HEK293 (cell line): ENCODE measurements around the gene OLFM1.

Source experiments
- BCL11A ChIP-seq: fragments of 450-650 bp; formaldehyde crosslinking; IDR thresholded peaks from 2 replicates; pipeline ENCODE4 v1.5.1; 2016; ENCODE audit warnings: low read depth, missing biosample characterization, missing genetic modification characterization
- HOXA7 ChIP-seq: sonication (generic); formaldehyde crosslinking; IDR thresholded peaks from 2 replicates; pipeline ENCODE4 v1.8.1; 2022; ENCODE audit warnings: missing genetic modification reagents, borderline replicate concordance
- PBX3 ChIP-seq: sonication (generic); formaldehyde crosslinking; IDR thresholded peaks from 2 replicates; pipeline ENCODE4 v1.8.1; 2022; ENCODE audit warnings: mild to moderate bottlenecking, moderate library complexity, missing genetic modification reagents
- REPIN1 ChIP-seq: fragments of 450-650 bp; formaldehyde crosslinking; IDR thresholded peaks from 2 replicates; pipeline ENCODE4 v1.5.1; 2017; ENCODE audit warnings: missing biosample characterization, missing genetic modification characterization, low read depth
- SCRT2 ChIP-seq: fragments of 450-650 bp; formaldehyde crosslinking; IDR thresholded peaks from 2 replicates; pipeline ENCODE4 v1.5.1; 2016; ENCODE audit warnings: missing biosample characterization, missing genetic modification characterization
- ZBTB20 ChIP-seq: fragments of 450-650 bp; formaldehyde crosslinking; IDR thresholded peaks from 2 replicates; pipeline ENCODE4 v1.5.1; 2016; ENCODE audit warnings: missing biosample characterization, missing genetic modification characterization
- ZBTB8A ChIP-seq: fragments of 450-650 bp; formaldehyde crosslinking; IDR thresholded peaks from 2 replicates; pipeline ENCODE4 v1.5.1; 2016; ENCODE audit warnings: missing biosample characterization, missing genetic modification characterization
- ZFHX2 ChIP-seq: fragments of 450-650 bp; formaldehyde crosslinking; conservative IDR thresholded peaks from 2 replicates; pipeline ENCODE4 v1.5.1; 2016; ENCODE audit warnings: missing biosample characterization, missing genetic modification characterization
- ZFP41 ChIP-seq: fragments of 450-650 bp; formaldehyde crosslinking; IDR thresholded peaks from 2 replicates; pipeline ENCODE4 v1.5.1; 2016; ENCODE audit warnings: missing biosample characterization, missing genetic modification characterization, borderline replicate concordance
- ZNF132 ChIP-seq: fragments of 450-650 bp; formaldehyde crosslinking; IDR thresholded peaks from 2 replicates; pipeline ENCODE4 v1.5.1; 2017; ENCODE audit warnings: missing biosample characterization, missing genetic modification characterization, borderline replicate concordance
- ZNF138 ChIP-seq: fragments of 450-650 bp; formaldehyde crosslinking; IDR thresholded peaks from 2 replicates; pipeline ENCODE4 v1.5.1; 2016; ENCODE audit warnings: missing biosample characterization, missing genetic modification characterization, borderline replicate concordance
- ZNF248 ChIP-seq: fragments of 450-650 bp; formaldehyde crosslinking; IDR thresholded peaks from 2 replicates; pipeline ENCODE4 v1.5.1; 2017; ENCODE audit warnings: missing biosample characterization, missing genetic modification characterization
- ZNF26 ChIP-seq: fragments of 450-650 bp; formaldehyde crosslinking; IDR thresholded peaks from 2 replicates; pipeline ENCODE4 v1.5.1; 2016; ENCODE audit warnings: missing biosample characterization, missing genetic modification characterization
- ZNF292 ChIP-seq: fragments of 450-650 bp; formaldehyde crosslinking; IDR thresholded peaks from 2 replicates; pipeline ENCODE4 v1.5.1; 2016; ENCODE audit warnings: low read depth, missing biosample characterization, missing genetic modification characterization, borderline replicate concordance
- ZNF350 ChIP-seq: fragments of 450-650 bp; formaldehyde crosslinking; IDR thresholded peaks from 2 replicates; pipeline ENCODE4 v1.5.0; 2017; ENCODE audit warnings: missing biosample characterization, mild to moderate bottlenecking, missing genetic modification characterization
- ZNF366 ChIP-seq: fragments of 450-650 bp; formaldehyde crosslinking; conservative IDR thresholded peaks from 2 replicates; pipeline ENCODE4 v1.5.1; 2016; ENCODE audit warnings: missing biosample characterization, missing genetic modification characterization
- ZNF394 ChIP-seq: fragments of 450-650 bp; formaldehyde crosslinking; IDR thresholded peaks from 2 replicates; pipeline ENCODE4 v1.5.1; 2016; ENCODE audit warnings: missing biosample characterization, missing genetic modification characterization, mild to moderate bottlenecking, moderate library complexity, borderline replicate concordance
- ZNF426 ChIP-seq: fragments of 450-650 bp; formaldehyde crosslinking; IDR thresholded peaks from 2 replicates; pipeline ENCODE4 v1.5.1; 2017; ENCODE audit warnings: missing biosample characterization, missing genetic modification characterization, mild to moderate bottlenecking, inconsistent platforms, moderate library complexity
- ZNF449 ChIP-seq: fragments of 450-650 bp; formaldehyde crosslinking; IDR thresholded peaks from 2 replicates; pipeline ENCODE4 v1.5.1; 2017; ENCODE audit warnings: missing biosample characterization, mild to moderate bottlenecking, missing genetic modification characterization, moderate library complexity
- ZNF48 ChIP-seq: fragments of 450-650 bp; formaldehyde crosslinking; IDR thresholded peaks from 2 replicates; pipeline ENCODE4 v1.5.1; 2016; ENCODE audit warnings: missing biosample characterization, missing genetic modification characterization
- ZNF513 ChIP-seq: fragments of 450-650 bp; IDR thresholded peaks from 2 replicates; pipeline ENCODE4 v1.5.1; 2018; ENCODE audit warnings: missing biosample characterization, missing genetic modification characterization
- ZNF677 ChIP-seq: fragments of 450-650 bp; IDR thresholded peaks from 2 replicates; pipeline ENCODE4 v1.5.0; 2018; ENCODE audit warnings: missing biosample characterization, mild to moderate bottlenecking, missing genetic modification characterization, moderate library complexity
- ZNF747 ChIP-seq: fragments of 450-650 bp; formaldehyde crosslinking; IDR thresholded peaks from 2 replicates; pipeline ENCODE4 v1.5.1; 2016; ENCODE audit warnings: missing biosample characterization, missing genetic modification characterization
- ZNF76 ChIP-seq: fragments of 450-650 bp; formaldehyde crosslinking; IDR thresholded peaks from 2 replicates; pipeline ENCODE4; 2016; ENCODE audit warnings: low read depth, missing biosample characterization, missing genetic modification characterization, borderline replicate concordance
- ZNF830 ChIP-seq: fragments of 450-650 bp; IDR thresholded peaks from 2 replicates; pipeline ENCODE4 v1.5.0; 2018; ENCODE audit warnings: missing biosample characterization, missing genetic modification characterization, low read depth, mild to moderate bottlenecking, moderate library complexity
- ZNF837 ChIP-seq: fragments of 450-650 bp; formaldehyde crosslinking; IDR thresholded peaks from 2 replicates; pipeline ENCODE4 v1.5.1; 2016; ENCODE audit warnings: missing biosample characterization, missing genetic modification characterization
- ZXDB ChIP-seq: fragments of 450-650 bp; formaldehyde crosslinking; IDR thresholded peaks from 2 replicates; pipeline ENCODE4 v1.5.1; 2016; ENCODE audit warnings: missing biosample characterization, missing genetic modification characterization
- TF ChIP-seq, protein P1 (sequence below): fragments of 450-650 bp; formaldehyde crosslinking; IDR thresholded peaks from 2 replicates; pipeline ENCODE4 v1.5.1; 2016; ENCODE audit warnings: missing biosample characterization, missing genetic modification characterization
- TF ChIP-seq, protein P2 (sequence below): fragments of 450-650 bp; formaldehyde crosslinking; IDR thresholded peaks from 2 replicates; pipeline ENCODE4 v1.5.1; 2016; ENCODE audit warnings: missing biosample characterization, missing genetic modification characterization

The OLFM1 gene

DNA sequence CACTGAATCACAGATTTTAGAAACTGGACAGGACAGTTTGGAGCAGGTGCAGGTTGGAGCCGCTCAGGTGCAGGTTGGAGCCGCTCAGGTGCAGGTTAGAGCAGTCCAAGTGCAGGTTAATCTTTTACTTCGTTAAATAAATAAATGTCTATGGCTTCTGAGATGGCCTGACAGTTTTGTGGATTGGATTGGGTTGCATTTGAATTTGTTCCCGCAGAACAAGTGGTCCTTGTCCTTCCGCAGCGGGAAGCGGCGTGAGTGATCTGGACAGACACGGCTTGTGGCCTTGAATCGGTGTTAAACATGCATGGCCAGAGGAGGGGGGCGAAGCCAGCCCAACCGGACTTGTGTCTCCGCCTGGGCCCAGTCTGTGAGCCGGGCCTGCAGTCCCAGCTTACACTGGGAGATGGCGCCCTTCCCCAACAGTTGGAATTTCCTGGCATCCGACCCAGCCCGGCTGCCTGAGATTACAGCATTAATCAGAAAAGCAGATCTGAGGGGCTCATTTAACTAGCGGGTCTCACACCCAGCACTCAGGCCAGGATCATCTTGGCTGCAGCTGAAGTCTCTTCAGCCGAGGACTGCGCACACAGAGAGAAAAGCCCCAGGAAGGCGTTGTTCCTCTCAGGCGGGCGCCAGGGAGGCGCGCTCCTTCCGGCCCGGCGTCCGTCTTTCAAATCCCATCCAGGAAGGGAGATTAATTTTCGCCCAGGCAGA is 1.5 kb upstream of the OLFM1 start (continued):
- TF ChIP-seq, protein P1, sequence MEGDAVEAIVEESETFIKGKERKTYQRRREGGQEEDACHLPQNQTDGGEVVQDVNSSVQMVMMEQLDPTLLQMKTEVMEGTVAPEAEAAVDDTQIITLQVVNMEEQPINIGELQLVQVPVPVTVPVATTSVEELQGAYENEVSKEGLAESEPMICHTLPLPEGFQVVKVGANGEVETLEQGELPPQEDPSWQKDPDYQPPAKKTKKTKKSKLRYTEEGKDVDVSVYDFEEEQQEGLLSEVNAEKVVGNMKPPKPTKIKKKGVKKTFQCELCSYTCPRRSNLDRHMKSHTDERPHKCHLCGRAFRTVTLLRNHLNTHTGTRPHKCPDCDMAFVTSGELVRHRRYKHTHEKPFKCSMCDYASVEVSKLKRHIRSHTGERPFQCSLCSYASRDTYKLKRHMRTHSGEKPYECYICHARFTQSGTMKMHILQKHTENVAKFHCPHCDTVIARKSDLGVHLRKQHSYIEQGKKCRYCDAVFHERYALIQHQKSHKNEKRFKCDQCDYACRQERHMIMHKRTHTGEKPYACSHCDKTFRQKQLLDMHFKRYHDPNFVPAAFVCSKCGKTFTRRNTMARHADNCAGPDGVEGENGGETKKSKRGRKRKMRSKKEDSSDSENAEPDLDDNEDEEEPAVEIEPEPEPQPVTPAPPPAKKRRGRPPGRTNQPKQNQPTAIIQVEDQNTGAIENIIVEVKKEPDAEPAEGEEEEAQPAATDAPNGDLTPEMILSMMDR: peak; percentile 89
- TF ChIP-seq ZNF48 (tag by site-specific recombination) (no peak), ZNF830 (no peak), ZNF76 (no peak), ZNF426 (tag by site-specific recombination) (no peak), ZNF677 (tag by site-specific recombination) (no peak), ZNF747 (tag by site-specific recombination) (no peak), ZFHX2 (tag by site-specific recombination) (no peak), ZBTB20 (tag by site-specific recombination) (no peak), ZNF26 (tag by site-specific recombination) (no peak), ZBTB8A (tag by site-specific recombination) (peak; percentile 74), ZNF132 (tag by site-specific recombination) (no peak), REPIN1 (no peak), ZNF394 (tag by site-specific recombination) (0 out of 2 replicates have a peak, but pooled peaks have one; percentile 13), BCL11A (tag by site-specific recombination) (no peak), HOXA7 (no peak), ZNF138 (tag by site-specific recombination) (no peak), ZNF366 (tag by site-specific recombination) (no peak), ZNF837 (no peak), SCRT2 (tag by site-specific recombination) (no peak), ZXDB (no peak), PBX3 (CRISPR knock-in tag) (no peak), ZNF449 (tag by site-specific recombination) (peak; percentile 94), ZNF292 (tag by site-specific recombination) (no peak), ZFP41 (tag by site-specific recombination) (no peak), ZNF513 (tag by site-specific recombination) (no peak), ZNF248 (tag by site-specific recombination) (no peak), ZNF350 (tag by site-specific recombination) (no peak)
- TF ChIP-seq, protein P2, sequence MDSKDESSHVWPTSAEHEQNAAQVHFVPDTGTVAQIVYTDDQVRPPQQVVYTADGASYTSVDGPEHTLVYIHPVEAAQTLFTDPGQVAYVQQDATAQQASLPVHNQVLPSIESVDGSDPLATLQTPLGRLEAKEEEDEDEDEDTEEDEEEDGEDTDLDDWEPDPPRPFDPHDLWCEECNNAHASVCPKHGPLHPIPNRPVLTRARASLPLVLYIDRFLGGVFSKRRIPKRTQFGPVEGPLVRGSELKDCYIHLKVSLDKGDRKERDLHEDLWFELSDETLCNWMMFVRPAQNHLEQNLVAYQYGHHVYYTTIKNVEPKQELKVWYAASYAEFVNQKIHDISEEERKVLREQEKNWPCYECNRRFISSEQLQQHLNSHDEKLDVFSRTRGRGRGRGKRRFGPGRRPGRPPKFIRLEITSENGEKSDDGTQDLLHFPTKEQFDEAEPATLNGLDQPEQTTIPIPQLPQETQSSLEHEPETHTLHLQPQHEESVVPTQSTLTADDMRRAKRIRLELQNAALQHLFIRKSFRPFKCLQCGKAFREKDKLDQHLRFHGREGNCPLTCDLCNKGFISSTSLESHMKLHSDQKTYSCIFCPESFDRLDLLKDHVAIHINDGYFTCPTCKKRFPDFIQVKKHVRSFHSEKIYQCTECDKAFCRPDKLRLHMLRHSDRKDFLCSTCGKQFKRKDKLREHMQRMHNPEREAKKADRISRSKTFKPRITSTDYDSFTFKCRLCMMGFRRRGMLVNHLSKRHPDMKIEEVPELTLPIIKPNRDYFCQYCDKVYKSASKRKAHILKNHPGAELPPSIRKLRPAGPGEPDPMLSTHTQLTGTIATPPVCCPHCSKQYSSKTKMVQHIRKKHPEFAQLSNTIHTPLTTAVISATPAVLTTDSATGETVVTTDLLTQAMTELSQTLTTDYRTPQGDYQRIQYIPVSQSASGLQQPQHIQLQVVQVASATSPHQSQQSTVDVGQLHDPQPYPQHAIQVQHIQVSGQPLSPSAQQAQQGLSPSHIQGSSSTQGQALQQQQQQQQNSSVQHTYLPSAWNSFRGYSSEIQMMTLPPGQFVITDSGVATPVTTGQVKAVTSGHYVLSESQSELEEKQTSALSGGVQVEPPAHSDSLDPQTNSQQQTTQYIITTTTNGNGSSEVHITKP (tag by site-specific recombination): no peak
